NCI-H2171 (cell line): Measurements from ENCODE around the gene LINC00237.

ENCODE experiments used
- DNase-seq: peaks from one replicate; lab custom pipeline; 2025; lab: John Stamatoyannopoulos, UW

LINC00237 gene

GRCh38 chr20:21125072-21125848 lies 19.1 kb upstream of the LINC00237 start:
- peak; percentile 62 for DNase-seq

DNA sequence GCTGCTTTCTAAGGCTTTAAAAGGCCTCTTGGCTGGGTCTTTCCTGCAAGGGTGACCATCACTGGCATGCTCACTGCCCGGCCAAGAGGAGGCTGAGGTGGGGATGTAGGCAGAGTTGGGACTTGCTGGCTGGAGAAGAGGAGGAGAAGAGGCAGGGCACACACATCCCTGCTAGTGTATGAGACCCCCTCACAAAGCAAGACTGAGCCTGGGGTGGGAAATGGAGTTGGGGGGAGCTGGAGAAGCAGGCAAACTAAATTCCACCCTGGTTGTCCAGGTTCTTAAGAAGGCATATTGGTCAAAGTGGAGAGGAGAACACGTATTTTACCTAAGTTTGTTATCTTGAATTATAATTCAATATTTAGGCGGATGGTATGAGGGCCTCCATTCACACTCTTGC lies 18.0 kb upstream of the LINC00237 start:
- no peak for DNase-seq

DNA sequence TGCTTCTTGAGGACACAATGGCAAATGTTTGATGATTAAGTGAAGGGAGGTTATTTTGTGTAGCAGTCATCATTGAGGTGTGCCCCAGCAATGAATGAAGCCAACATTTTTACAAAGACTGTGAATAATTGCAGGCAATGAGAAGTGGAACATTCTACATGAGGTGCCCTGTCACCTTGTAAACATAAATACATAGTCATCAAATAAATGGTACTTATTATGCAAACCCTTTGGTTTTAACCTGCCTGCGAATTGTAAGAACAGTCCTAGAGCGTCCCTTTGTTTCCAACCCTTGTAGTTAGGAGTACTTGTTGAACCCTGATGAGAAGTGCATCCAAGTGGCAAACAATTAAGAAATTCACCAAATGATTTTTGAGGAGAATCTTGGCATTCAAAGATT lies 12.6 kb upstream of the LINC00237 start:
- DNase-seq: no peak

DNA sequence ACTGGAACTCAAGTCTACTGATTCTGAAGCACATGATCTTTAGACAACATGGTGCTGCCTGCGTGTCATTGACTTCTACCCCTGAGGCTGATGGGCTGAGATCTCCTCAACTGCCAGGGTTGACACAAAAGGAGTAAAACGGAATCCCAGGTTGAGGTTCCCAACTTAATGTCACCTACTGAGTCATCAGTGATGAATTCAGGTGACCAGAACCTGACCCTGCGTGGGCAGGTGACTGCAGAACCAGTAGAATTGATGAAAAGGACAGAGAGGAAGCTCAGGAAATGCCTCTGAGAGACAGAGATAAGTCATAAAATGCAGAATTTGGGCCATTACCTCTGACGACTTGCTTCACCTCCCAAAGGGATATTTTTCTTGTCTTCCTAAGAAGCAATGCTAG lies 12.0 kb upstream of the LINC00237 start:
- no peak for DNase-seq

DNA sequence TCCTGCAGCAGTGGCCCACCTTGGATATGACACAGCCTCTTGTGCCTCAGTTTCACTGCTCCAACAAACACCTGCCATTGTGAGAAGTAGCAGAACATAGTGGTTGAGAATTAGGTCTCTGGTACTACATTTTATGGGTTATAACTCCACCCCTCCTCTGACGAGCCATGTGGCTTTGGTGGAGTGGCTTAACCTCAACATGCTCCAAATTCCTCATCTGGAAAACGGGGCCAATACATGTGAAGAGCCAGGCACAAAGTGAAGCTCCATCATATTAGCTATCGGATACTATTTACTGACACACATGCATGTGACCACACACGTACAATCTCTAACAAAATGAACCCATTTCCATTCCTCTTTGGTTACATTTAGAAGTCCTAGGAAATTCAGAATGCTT lies 11.4 kb upstream of the LINC00237 start:
- DNase-seq: no peak

DNA sequence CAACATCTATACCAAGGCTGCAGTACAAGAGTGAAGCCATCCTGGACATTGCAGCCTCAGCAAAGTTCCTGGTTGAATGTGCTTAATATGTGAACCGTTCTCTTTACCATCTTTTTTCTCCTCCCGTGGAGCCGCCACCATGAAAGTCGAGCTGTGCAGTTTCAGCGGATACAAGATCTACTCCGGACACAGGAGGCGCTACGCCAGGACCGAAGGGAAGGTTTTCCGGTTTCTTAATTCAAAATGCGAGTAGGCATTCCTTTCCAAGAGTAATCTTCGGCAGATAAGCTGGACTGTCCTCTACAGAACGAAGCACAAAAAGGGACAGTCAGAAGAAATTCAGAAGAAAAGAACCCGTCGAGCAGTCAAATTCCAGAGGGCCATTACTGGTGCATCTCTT lies 8.4 kb upstream of the LINC00237 start:
- DNase-seq: no peak

DNA sequence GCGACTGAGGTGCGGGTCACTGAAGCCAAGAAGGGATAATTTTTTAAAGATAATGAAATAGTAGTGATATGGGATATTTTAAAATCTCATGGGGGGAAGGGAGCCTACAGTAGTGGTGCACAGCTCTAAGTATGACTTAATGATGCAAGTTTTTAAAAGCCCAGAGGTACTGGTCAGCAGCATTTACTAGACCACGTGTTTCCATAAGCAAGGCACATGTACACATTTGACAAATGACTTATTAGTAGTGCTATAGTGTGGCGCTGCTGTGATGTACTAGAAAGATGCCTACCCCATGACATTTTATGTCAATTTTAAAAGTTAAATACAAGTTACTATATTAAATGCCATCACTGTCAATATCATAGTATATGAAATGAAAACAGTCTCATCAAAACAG lies 7.5 kb upstream of the LINC00237 start:
- no peak for DNase-seq

- no peak for DNase-seq
These were observed 5.3 kb upstream of the LINC00237 start for GRCh38 chr20:21111416-21111815.

DNA sequence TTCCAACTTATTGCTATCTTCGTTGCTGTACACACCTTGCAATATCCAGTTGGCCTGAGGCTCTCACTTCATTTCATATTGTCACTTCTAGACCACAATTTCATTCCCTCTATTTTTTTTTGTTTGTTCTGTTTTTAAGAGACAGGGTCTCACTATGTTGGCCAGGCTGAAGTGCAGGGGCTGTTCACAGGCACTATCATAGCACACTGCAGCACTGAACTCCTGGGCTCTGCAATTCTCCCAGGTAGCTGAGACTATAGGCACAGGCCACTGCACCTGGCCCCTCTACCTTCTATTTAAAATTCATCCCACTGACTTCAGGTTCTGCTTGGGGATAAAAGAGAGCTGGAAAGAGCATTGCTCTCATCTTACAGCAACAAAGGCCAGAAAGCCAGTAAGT lies 4.7 kb upstream of the LINC00237 start:
- DNase-seq: no peak

DNA sequence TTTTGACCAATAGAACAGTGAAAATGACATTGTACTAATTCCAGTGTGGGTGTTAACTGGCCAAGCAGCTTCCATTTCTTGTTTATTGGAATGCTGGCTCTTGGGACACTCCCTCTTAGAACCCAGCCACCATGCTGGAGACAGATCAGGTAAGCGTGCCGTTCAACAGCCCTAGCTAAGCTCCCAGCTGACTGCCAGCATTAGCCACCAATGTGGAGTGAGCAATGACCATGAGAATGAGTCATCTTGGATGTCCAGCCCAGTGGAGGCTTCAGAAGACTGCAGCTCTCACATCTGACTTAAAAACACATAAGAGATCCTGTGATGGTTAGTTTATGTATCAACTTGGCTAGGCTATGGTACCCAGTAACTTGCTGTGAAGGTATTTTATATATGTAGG lies 3.0 kb upstream of the LINC00237 start:
- DNase-seq: no peak

DNA sequence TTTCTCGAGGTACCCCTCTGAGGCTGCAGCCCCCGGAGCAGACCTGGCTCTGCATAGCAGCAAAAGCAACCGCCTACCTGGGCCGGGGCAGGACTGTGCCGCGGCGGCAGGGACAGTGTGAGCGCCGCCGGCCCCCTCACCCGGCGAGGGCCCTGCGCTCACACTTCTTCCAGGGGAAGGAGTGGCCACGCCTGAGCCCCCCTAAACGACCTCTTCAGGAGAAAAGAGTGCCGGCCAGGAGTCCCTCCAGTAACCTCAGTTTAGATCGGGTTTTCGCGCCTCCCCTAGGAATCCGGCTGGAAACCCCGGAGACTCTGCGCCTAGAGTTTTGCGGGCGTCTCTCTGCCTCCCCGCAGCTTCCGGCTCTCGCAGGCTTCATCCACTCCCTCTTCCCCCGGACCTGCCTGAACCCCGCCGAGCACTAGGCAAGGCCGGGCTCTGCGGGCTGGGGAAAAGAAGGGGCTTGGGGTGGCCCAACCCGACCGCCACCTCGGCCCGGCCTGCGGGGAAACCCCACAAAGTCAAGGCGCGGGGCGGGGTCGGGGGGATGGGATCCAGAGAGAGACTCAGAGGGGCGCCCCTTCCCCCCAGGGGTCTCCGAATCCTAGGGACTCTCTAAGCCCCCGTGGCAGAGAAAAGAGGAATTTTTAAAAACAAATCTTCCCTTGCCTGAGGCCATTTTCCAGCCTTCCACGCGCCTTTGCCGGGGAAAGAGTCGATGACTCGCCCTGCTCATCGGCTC lies 558 bp downstream of the LINC00237 start:
- no peak for DNase-seq

DNA sequence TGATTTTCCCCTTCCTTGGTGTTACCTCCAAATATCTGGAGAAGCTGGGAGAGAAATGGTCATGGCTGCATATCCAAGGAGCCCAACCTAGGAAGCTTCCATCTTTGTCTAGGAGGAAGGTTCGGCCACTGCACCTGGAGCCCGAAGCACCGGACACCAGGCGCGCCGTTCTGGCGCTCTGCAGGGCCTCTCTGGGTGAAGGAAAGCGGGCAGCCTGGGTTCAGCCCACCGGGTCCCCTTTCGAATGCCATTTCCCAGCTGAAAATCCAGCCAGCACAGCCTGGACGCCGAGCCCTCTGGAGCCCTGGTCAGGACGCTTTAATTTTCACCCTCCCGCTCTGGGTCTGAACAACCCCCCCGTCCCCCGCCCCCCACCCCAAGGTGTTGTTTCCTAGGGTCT lies 1.2 kb downstream of the LINC00237 start:
- no peak for DNase-seq

DNA sequence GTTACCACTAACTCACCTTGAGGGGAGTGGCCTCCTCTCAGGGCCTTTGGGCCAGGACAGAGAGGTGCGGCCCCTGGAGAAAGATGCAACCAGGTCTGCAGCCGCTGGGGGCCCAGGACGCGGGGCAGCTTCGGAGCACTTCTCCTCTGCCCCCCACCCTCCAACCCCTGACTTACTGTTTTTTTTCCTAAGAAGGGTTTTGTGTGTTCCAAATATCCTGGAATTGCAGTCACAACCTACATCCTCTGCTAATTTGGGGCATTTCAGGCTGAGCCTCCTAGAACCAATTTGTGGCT lies 1.7 kb downstream of the LINC00237 start:
- DNase-seq: no peak

- no peak for DNase-seq
These were observed 2.3 kb downstream of the LINC00237 start for GRCh38 chr20:21103582-21104465.

DNA sequence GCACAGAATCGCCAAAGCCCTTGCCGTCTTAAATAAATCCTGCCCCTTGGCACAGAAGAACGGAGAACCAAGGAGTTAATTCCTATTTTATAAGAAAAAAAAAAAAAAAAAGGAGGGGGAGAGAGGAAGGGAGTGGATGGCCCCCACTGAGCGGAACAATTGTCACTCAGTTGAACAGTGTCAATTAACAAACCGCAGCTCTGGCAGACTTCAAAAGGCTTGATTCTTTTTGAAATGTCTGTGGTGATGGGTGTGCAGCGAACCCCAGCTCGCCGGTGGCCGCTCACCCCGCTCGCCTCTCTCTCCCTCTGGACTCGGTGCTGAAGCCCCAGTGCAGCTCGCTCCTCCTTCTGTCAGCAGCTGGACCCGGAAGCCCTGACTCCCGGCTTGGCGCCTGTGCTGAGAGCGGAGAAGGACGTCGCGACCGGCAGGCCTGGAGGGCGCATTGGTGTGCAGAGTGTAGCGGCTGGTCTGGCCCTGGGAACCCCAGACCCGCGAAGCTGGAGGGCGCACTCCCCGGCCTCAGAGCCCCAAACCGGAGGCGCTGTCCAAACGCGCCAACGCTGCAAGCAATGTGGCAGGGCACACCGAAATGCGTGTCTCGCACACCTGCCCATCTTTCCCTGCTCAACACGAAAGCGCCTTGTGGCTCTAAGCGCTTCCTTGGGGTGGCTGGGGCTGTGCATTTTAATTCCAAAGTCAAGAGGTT lies 3.4 kb downstream of the LINC00237 start:
- DNase-seq: no peak

GRCh38 chr20:21101932-21102575 lies 4.1 kb downstream of the LINC00237 start:
- no peak for DNase-seq

DNA sequence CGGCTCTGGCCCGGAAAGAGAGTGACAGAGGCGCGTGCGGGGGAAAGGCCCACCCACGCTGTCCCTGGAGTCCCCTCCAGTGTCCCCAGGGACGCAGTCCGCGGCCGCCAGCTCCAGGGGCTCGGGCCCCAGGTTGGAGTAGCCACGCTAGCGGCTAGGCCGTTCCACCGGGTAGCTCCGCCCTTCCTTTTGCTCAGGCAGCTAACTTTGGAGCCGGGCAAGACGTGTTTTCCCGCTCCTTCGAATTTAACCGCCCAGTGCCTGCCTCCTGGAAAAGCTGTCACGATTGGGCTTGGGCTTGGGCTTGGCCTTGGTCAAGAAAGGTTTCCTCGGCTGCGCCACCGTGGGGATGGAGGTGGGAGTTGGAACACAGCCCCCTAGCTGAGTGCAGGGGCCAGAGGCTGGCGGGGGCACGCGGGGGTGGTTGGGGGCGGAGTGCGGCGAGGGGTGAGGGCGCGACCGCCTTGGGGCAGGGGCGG lies 4.7 kb downstream of the LINC00237 start:
- no peak for DNase-seq

DNA sequence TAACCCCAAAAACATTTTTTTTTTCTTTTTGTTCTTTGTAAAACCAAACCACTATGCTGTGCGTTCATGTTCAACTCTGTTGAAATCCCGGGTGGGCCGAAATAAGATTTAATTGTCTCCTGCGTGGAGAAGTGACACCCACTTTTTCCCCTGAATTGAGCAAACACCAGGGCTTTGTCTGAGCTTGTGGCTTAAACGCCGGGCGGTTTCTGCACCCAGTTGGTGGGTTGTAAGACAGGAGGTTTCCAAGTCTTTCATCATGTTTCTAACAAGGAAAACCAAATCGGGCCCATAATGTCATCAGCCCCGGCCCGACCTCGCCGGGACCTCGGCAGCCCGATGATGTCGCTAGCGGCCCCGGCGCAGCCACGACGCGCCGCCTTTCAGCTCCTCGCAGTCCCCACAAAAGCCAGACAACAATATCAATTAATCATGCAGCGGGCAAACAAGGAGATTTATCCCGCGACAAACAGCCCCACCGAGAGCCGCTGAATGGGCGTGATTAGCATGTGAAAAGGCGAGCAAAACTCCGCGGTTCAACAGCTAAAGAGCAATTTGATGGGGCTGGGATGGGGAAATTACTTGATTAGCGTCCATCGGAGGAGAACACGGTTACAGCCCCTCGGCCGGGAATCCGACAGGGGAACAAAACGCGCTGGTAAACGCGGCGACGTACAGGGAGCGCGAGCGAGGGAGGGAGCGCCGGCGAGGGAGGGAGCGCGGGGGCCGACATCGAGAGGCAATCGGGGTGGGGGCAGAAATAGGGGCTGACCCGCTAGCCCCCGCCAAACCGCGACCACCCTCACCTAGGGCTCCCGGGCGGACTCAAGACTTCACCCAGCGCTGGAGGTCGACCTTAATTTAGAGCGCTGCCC lies 5.3 kb downstream of the LINC00237 start:
- no peak for DNase-seq

DNA sequence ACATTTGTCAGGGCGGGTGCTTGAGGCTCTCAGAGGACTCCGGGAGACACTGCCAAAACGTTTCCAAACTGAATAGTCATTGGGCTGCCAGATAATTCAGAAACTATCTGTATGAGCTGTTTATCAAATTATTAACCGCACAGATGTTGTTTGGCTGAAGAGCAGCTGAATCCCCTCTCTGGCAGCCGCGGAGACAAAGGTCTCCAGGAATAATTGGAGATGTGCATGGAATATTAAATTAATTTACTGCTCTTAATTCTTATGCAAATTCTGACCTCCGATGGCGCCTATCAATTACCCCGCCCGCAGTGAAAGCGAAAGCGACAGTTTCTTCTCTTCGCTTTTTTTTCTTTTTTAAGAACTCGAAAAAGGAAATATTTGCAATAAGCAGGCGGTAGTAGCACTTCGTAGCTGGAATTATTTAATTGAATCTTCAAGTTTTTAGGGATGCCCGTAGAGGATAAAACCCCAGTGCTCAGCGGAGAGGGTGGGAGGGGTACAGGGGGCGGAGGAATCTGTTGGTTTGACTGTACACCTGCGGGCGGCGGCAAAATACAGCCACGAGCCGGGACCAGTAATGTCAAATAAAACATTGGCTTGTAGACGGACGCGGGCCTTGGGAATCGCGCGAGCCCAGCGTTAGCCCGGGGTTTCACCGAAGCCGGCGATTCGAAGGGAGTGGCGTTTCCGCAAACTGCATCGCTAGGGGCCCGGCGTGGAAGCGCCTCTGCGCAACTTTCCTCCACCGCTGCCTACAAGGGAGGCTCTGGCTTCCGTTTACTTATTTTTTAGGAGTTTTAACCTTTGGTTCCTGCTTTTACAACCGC lies 6.2 kb downstream of the LINC00237 start:
- peak; percentile 16 for DNase-seq
